ENCODE results near the gene OPN5.
"Not testable (repeated sequence)": the region's sequence is repeated elsewhere in the genome, so short reads cannot be mapped to it uniquely, and the experiment has no call there.

Gene OPN5

GRCh38 chr6:47781732-47782131 lies at the start of gene OPN5:
Gene OPN5, plus strand, starts transcription at chr6:47782032. Its CDS starts 35 bp downstream, at chr6:47782067.
- no peak for TF ChIP-seq POLR2A (IDR thresholded peaks at IDR 0.05; ENCODE audit: low read length)
- DNase-seq, result no peak

- DNase-seq, result peak; percentile 24 to 51
- no peak for TF ChIP-seq POLR2A (IDR thresholded peaks at IDR 0.05; ENCODE audit: low read length)
- TF ChIP-seq GATA1 (IDR thresholded peaks at IDR 0.05; ENCODE audit: low read depth, low read length), result no peak
These were observed 47.8 kb upstream of the OPN5 start for GRCh38 chr6:47733879-47734558.

GRCh38 chr6:47734831-47735481 lies 46.9 kb upstream of the OPN5 start:
- TF ChIP-seq GATA1 (IDR thresholded peaks at IDR 0.05; ENCODE audit: low read depth, low read length) (no peak), POLR2A (IDR thresholded peaks at IDR 0.05; ENCODE audit: low read length) (no peak)
- DNase-seq, result no peak

- DNase-seq, result no peak
- no peak for TF ChIP-seq GATA1 (IDR thresholded peaks at IDR 0.05; ENCODE audit: low read depth, low read length)
- TF ChIP-seq POLR2A (IDR thresholded peaks at IDR 0.05; ENCODE audit: low read length), result no peak
These were observed 45.6 kb upstream of the OPN5 start for GRCh38 chr6:47736083-47736700.

- no peak for TF ChIP-seq GATA1 (IDR thresholded peaks at IDR 0.05; ENCODE audit: low read depth, low read length)
- TF ChIP-seq POLR2A (IDR thresholded peaks at IDR 0.05; ENCODE audit: low read length), result no peak
- no peak for DNase-seq
These were observed 44.4 kb upstream of the OPN5 start for GRCh38 chr6:47737406-47737805.

- no peak for DNase-seq
- TF ChIP-seq POLR2A (IDR thresholded peaks at IDR 0.05; ENCODE audit: low read length) (no peak), GATA1 (IDR thresholded peaks at IDR 0.05; ENCODE audit: low read depth, low read length) (no peak)
These were observed 41.1 kb upstream of the OPN5 start for GRCh38 chr6:47740714-47741113.

- TF ChIP-seq POLR2A (IDR thresholded peaks at IDR 0.05; ENCODE audit: low read length), result no peak
- TF ChIP-seq GATA1 (IDR thresholded peaks at IDR 0.05; ENCODE audit: low read depth, low read length), result no peak
- DNase-seq, result no peak
These were observed 40.0 kb upstream of the OPN5 start for GRCh38 chr6:47741807-47742206.

- DNase-seq, result no peak
- TF ChIP-seq GATA1 (IDR thresholded peaks at IDR 0.05; ENCODE audit: low read depth, low read length), result no peak
- no peak for TF ChIP-seq POLR2A (IDR thresholded peaks at IDR 0.05; ENCODE audit: low read length)
These were observed 38.1 kb upstream of the OPN5 start for GRCh38 chr6:47743744-47744143.

- not testable (repeated sequence) for DNase-seq
These were observed 36.6 kb upstream of the OPN5 start for GRCh38 chr6:47745269-47745668.

- no peak for TF ChIP-seq POLR2A (IDR thresholded peaks at IDR 0.05; ENCODE audit: low read length)
- DNase-seq, result no peak
These were observed 32.1 kb upstream of the OPN5 start for GRCh38 chr6:47749757-47750156.

- no peak for DNase-seq
- TF ChIP-seq POLR2A (IDR thresholded peaks at IDR 0.05; ENCODE audit: low read length) (no peak), GATA1 (IDR thresholded peaks at IDR 0.05; ENCODE audit: low read depth, low read length) (no peak)
These were observed 29.0 kb upstream of the OPN5 start for GRCh38 chr6:47752801-47753200.

GRCh38 chr6:47759364-47759763 lies 22.5 kb upstream of the OPN5 start:
- DNase-seq, result no peak
- TF ChIP-seq POLR2A (IDR thresholded peaks at IDR 0.05; ENCODE audit: low read length) (no peak), GATA1 (IDR thresholded peaks at IDR 0.05; ENCODE audit: low read depth, low read length) (no peak)

GRCh38 chr6:47762502-47762901 lies 19.3 kb upstream of the OPN5 start:
- no peak for DNase-seq
- TF ChIP-seq GATA1 (IDR thresholded peaks at IDR 0.05; ENCODE audit: low read depth, low read length) (no peak), POLR2A (IDR thresholded peaks at IDR 0.05; ENCODE audit: low read length) (no peak)

GRCh38 chr6:47766445-47766844 lies 15.4 kb upstream of the OPN5 start:
- TF ChIP-seq GATA1 (IDR thresholded peaks at IDR 0.05; ENCODE audit: low read depth, low read length), result no peak

GRCh38 chr6:47767102-47767501 lies 14.7 kb upstream of the OPN5 start:
- DNase-seq, result no peak
- TF ChIP-seq POLR2A (IDR thresholded peaks at IDR 0.05; ENCODE audit: low read length) (no peak), GATA1 (IDR thresholded peaks at IDR 0.05; ENCODE audit: low read depth, low read length) (no peak)

More at GRCh38 chr6:47766445-47766844, 15.4 kb upstream of the OPN5 start:
- DNase-seq, result no peak

All from erythroblast (primary cell).